Effector memory CD8-positive, alpha-beta T cell (primary cell): Measurements from ENCODE around the gene WWOX.

Experiments
- ATAC-seq: fragments of 150-1000 bp; cut with Tn5 transposase; replicated peaks from 2 replicates; pipeline ENCODE4 v1.10.0; 2021; ENCODE audit warnings: mild to moderate bottlenecking, moderate library complexity
- DNase-seq, 3 experiments: peaks; one replicate each; pipeline ENCODE4 v3.0.0; 2021
- H3K27ac Mint-ChIP-seq, 2 donors: one replicate each; pipeline ENCODE4 v1.8.0; 2022; ENCODE audit warnings: mild to moderate bottlenecking in 2 of 2, mixed read lengths in 2 of 2, moderate library complexity in 2 of 2
- H3K27me3 Mint-ChIP-seq, 2 donors: one replicate each; pipeline ENCODE4 v1.8.0; 2022; ENCODE audit warnings: mixed read lengths in 2 of 2
- H3K36me3 Mint-ChIP-seq: one replicate; pipeline ENCODE4 v1.8.0; 2022; ENCODE audit warnings: mild to moderate bottlenecking, moderate library complexity, mixed read lengths; ENCODE audit not compliant: insufficient read depth
- H3K4me1 Mint-ChIP-seq, 2 donors: one replicate each; pipeline ENCODE4 v1.8.0; 2022; ENCODE audit warnings: low read depth in 2 of 2, mixed read lengths in 2 of 2
- H3K4me3 Mint-ChIP-seq, 2 donors: one replicate each; pipeline ENCODE4 v1.8.0; 2022; ENCODE audit warnings: mild to moderate bottlenecking in 2 of 2, mixed read lengths in 2 of 2, moderate library complexity in 2 of 2
- H3K9me3 Mint-ChIP-seq, 2 donors: one replicate each; pipeline ENCODE4 v1.8.0; 2022; ENCODE audit warnings: mixed read lengths in 2 of 2

WWOX gene

DNA sequence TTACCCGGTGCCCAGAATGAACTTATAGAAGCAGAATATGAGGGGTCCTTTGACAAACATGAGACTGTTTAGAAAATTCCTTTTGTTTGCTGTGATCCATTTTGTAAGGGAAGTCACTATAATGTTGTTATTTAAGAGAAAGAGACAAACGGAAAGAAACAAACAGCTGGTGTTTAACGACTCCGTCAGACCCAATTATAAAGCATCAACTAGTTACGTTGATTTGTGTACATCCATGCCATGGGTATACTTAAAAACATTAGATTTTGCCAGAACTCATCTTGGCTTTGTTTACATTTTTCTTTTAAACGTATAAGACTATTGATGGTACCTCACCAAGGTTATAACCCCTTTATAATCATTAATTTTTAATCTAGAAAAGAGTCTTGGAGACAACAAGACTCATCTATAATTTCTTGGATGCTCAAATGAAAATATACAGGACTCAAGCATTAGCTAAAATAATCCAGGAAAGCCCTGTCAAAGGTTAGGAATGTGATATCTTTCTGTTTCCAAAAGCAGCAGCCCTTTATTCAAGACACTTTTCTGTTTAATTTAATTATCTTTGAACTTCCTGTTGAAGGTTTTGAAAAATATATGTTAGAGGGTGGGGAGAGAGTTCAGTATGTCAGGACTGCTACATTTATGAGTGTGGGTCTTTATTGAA, 331.7 kb downstream of the WWOX start:
- Mint-ChIP-seq H3K27ac (no peak overlapping the region), H3K9me3 (no peaks in the 10 kb centered on the region), H3K4me1 (peaks cover 0 to 5% of the 10 kb centered on the region in 2 donors), H3K4me3 (no peak overlapping the region), H3K27me3 (no peaks in the 10 kb centered on the region), H3K36me3 (peaks cover 8% of the 10 kb centered on the region)
- no peak for DNase-seq
- ATAC-seq = no peak

DNA sequence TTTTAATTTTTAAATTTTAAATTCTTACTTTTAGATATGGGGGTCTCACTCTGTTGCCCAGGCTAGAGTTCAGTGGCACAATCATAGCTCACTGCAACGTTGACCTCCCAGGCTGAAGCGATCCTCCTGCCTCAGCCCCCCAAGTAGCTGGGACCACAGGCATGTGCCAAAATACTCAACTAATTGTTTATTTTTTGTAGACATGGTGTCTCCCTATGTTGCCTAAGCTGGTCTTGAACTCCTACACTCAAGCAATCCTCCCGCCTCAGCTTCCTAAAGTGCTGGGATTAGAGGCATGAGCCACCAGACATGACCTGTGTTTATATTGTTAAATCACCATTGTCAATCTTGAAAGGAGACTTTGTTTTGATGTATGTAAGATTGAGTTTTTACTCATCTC, 332.2 kb downstream of the WWOX start:
- ATAC-seq (no peak), DNase-seq (no peak)
- Mint-ChIP-seq H3K9me3 (no peaks in the 10 kb centered on the region), H3K27ac (no peak overlapping the region), H3K4me3 (no peak overlapping the region), H3K36me3 (peaks cover 8% of the 10 kb centered on the region), H3K27me3 (no peaks in the 10 kb centered on the region), H3K4me1 (peaks cover 0 to 5% of the 10 kb centered on the region in 2 donors)

DNA sequence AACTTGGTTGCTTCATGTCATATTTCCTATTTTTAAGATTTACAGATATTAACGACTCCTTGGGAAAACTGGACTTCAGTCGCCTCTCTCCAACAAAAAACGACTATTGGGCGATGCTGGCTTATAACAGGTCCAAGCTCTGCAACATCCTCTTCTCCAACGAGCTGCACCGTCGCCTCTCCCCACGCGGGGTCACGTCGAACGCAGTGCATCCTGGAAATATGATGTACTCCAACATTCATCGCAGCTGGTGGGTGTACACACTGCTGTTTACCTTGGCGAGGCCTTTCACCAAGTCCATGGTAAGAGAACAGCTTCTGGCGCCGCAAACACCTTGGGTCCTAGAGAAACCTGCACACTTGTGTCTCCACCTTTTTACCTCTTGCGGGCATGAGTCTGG, 333.0 kb downstream of the WWOX start:
- H3K4me1 Mint-ChIP-seq = peaks cover 0 to 5% of the 10 kb centered on the region in 2 donors
- DNase-seq (no peak), ATAC-seq (no peak)
- peaks cover 8% of the 10 kb centered on the region for H3K36me3 Mint-ChIP-seq
- H3K9me3 Mint-ChIP-seq = no peaks in the 10 kb centered on the region
- H3K4me3 Mint-ChIP-seq = no peak overlapping the region
- no peaks in the 10 kb centered on the region for H3K27me3 Mint-ChIP-seq
- H3K27ac Mint-ChIP-seq = no peak overlapping the region

DNA sequence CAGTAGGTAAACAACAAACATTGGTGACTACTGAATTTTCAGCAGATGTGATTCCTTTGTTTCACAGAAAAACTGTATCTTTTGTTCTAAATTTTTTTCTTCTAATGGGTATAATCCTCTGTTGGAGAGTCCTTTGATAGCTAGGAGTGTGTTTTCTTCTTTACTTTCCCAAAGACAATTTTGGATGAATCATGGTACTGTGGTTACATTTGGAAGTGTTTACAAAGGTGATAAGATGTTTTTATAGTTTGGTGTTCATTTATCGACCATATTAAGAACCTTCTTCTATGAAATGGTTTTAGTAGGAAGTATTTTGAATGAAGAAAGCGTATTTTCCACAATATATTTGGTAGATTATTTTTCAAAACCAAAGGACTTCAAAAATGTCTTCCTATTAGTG, 333.7 kb downstream of the WWOX start:
- no peak for DNase-seq
- Mint-ChIP-seq H3K4me3 (no peak overlapping the region), H3K36me3 (peaks cover 8% of the 10 kb centered on the region), H3K27me3 (no peaks in the 10 kb centered on the region), H3K27ac (no peak overlapping the region), H3K4me1 (peaks cover 0 to 4% of the 10 kb centered on the region in 2 donors), H3K9me3 (no peaks in the 10 kb centered on the region)
- no peak for ATAC-seq

DNA sequence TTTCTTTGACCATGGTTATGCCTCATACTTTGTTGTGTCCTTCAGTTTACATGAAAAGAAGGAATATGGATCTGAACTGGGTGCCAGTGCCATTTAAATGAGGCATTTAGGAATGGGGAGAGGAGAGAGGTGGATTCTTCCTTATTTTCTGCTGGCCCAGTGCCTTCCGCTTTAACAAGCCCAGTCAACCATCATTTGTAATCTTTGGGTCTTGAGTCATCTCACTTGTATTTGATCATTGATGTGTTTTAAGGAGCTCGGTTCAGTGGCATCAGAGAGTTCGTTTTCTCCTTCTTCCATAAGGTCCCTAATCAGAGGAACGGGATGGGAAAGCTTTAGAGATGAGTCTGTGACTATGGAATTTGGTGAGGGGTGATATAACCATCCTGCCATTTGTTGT, 334.9 kb downstream of the WWOX start:
- H3K4me1 Mint-ChIP-seq = no peaks in the 10 kb centered on the region
- no peak for ATAC-seq
- H3K36me3 Mint-ChIP-seq = peaks cover 8% of the 10 kb centered on the region
- no peaks in the 10 kb centered on the region for H3K9me3 Mint-ChIP-seq
- H3K27me3 Mint-ChIP-seq = no peaks in the 10 kb centered on the region
- H3K4me3 Mint-ChIP-seq = no peak overlapping the region
- H3K27ac Mint-ChIP-seq = no peak overlapping the region
- no peak for DNase-seq

DNA sequence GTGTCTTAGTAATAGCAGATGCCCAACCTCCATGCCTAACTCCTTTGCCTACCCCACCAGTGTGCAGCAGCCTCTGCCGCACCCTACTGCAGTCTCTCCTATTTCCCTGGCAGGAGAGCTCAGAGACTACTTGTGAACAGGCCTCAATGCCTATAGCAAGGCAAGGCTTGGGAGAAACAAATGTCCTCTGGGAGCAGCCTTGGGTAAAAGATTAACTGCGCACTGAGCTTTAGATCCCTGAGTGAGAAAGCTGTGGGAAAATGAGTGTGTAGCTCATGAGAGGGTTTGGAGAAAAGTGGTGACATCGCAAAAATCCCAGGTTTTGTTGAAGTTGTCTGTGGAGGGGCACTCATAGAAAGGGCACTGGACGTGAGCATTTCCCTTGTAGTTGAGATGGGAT, 335.8 kb downstream of the WWOX start:
- ATAC-seq (no peak), DNase-seq (no peak)
- Mint-ChIP-seq H3K27me3 (no peaks in the 10 kb centered on the region), H3K4me1 (no peaks in the 10 kb centered on the region), H3K36me3 (peaks cover 8% of the 10 kb centered on the region), H3K27ac (no peak overlapping the region), H3K4me3 (no peak overlapping the region), H3K9me3 (no peaks in the 10 kb centered on the region)

DNA sequence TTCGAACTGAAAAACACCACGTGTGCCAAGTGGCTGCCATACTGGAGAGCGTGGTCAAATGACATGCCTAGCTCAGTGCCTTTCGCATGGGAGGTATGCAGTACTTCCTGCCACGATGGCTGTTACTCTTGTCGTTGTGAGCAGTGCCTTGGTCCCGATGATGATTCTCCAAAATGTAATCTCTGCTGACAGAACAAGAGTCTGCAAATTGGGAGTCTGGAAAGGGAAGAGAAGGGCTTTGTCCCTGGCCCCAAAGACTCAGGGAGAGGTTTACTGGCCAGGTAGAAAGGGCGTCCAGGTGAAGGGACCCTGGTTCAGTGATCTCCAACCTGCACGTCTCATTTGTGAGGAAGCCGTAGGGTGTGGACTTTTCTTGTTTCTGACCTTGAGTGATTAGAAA, 336.6 kb downstream of the WWOX start:
- Mint-ChIP-seq H3K4me3 (no peak overlapping the region), H3K36me3 (peaks cover 11% of the 10 kb centered on the region), H3K27ac (no peak overlapping the region), H3K27me3 (no peaks in the 10 kb centered on the region), H3K4me1 (no peaks in the 10 kb centered on the region), H3K9me3 (no peaks in the 10 kb centered on the region)
- no peak for ATAC-seq
- no peak for DNase-seq

DNA sequence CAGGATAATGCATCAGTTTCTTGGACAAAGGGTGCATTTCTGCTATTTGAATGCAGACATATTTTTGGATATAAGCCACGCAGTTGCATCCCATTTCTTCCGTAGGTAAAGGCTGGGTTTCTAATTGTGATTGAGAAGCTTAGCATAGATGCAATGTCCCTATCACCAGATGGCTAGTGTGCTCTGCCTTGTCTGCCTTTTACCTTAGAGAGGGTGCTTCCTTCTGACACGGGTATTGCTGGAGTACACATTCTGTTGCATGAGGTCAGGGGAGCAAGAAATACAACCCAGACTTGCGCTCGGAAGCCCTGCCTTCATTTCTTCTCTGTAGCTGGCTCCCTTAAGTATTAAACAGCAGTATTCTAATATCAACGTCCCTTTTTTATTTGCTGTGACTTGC, 337.4 kb downstream of the WWOX start:
- DNase-seq = no peak
- no peaks in the 10 kb centered on the region for H3K9me3 Mint-ChIP-seq
- ATAC-seq = no peak
- no peak overlapping the region for H3K4me3 Mint-ChIP-seq
- H3K27me3 Mint-ChIP-seq = no peaks in the 10 kb centered on the region
- H3K27ac Mint-ChIP-seq = no peak overlapping the region
- peaks cover 11% of the 10 kb centered on the region for H3K36me3 Mint-ChIP-seq
- H3K4me1 Mint-ChIP-seq = no peaks in the 10 kb centered on the region

DNA sequence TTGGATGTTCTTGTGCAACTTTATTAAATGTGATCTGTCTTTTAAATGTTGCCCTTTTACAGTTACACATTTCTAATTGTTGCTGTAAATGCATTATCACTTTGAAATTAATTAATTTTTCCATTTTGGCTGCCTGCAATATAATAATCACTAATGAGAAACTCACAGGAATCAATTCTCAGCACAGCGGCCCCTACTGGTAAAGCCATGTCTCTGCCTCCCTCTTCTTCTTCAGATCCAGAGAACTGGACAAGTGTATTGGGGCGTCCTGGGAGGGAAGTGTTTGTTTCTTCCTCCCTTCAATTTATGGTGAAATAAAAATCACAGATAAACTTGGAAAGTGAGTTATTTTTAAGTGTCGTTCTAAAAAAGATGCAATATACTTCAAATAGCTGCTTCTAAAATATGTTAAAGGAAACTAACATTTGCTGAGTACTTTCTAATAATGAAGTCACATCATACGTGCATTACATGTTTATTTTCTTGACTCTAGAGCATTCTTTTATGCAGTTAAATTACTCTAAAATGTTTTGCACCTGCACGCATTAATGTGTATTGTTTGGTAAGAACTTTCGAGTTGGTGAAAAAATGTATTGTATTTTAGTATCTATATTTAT, 338.0 kb downstream of the WWOX start:
- DNase-seq = peak; percentile 9 to 33 (median 14)
- Mint-ChIP-seq H3K9me3 (no peaks in the 10 kb centered on the region), H3K4me3 (no peak overlapping the region)

DNA sequence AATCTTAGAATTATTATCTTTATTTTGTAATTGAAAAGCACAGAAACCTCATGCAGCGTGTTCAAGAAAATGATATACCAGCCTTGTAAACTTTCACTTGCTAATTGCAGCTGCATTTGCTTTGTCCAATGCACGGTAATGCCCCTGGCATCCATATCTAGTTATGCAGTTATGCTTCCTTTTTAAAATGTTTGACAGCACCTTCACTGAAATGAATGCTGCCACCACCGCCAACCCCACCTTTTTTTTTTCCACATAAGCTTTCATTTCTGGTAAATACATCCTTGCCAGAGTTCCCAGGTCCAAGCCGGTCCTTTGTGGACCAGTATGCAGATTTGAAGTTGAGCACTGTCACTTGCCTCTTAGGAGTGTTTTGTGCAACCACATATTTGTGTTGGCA, 338.8 kb downstream of the WWOX start:
- H3K36me3 Mint-ChIP-seq = peaks cover 11% of the 10 kb centered on the region
- H3K27ac Mint-ChIP-seq = no peak overlapping the region
- H3K9me3 Mint-ChIP-seq = no peaks in the 10 kb centered on the region
- no peak overlapping the region for H3K4me3 Mint-ChIP-seq
- DNase-seq (no peak), ATAC-seq (no peak)
- no peaks in the 10 kb centered on the region for H3K27me3 Mint-ChIP-seq
- H3K4me1 Mint-ChIP-seq = no peaks in the 10 kb centered on the region

More for the DNA sequence above, 338.0 kb downstream of the WWOX start:
- Mint-ChIP-seq H3K36me3 (peaks cover 11% of the 10 kb centered on the region), H3K27ac (no peak overlapping the region), H3K4me1 (no peaks in the 10 kb centered on the region), H3K27me3 (no peaks in the 10 kb centered on the region)
- ATAC-seq = no peak

DNA sequence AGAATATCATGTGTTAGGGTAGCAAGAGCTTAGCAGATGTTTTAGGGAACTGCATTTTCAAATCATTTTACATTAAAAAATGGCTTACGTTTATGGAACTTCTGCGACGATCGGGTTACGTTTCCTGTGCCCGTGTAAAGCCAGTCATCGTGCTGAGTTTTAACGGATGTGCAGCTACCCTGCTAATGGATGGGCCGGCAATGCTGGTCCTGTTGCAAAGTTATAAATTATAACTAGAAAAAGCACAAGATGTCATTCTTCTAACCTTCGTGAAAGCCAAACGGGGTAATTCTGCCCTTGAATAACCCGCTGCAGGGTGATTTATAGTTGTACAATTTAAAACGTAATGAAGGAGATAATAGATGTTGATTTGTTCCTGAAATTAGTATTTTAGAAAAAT, 339.2 kb downstream of the WWOX start:
- Mint-ChIP-seq H3K27me3 (no peaks in the 10 kb centered on the region), H3K27ac (no peak overlapping the region), H3K4me1 (no peaks in the 10 kb centered on the region), H3K4me3 (no peak overlapping the region), H3K36me3 (peaks cover 8% of the 10 kb centered on the region), H3K9me3 (no peaks in the 10 kb centered on the region)
- no peak for ATAC-seq
- no peak for DNase-seq

DNA sequence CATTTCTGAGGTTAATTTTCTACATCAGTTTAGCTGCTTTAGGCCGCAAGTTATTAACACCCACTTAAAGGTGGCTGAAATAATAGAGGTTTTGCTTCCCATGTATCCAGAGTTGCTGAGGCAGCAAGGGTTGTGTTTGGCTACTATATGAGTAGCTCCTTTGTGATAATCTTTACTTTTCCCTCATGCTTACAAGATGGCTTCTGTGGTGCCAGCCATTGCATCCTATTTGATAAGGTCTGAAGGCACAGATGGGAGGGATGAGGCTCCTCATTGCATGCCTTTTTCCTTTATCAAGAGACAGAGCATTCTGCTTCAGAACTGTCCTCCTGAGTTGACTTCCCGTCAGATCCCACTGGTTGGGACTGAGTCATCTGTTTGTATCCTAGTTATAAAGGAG, 340.2 kb downstream of the WWOX start:
- Mint-ChIP-seq H3K27me3 (no peaks in the 10 kb centered on the region), H3K36me3 (peaks cover 3% of the 10 kb centered on the region), H3K9me3 (no peaks in the 10 kb centered on the region), H3K27ac (no peak overlapping the region), H3K4me1 (no peaks in the 10 kb centered on the region), H3K4me3 (no peak overlapping the region)
- ATAC-seq = no peak
- DNase-seq = no peak

DNA sequence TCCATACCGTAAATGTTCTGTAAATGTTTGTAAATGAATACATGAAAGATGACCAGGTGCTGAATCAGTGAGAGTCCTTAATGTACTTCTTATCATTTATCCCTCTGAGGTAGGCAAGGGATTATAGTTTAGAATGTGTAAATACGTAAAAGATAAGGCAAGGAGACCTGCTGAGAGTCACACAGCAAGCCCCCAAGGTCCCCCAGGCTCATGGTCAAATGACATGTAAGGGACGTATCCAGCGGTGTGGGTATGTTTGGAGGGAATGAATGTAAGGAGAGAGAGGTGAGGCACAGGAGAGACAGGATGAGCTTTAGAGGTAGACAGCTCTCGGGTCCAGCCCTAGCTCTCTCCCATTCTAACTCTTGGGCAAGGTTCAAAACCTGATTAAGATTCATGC, 341.8 kb downstream of the WWOX start:
- Mint-ChIP-seq H3K4me3 (no peak overlapping the region), H3K36me3 (peaks cover 3% of the 10 kb centered on the region)
- ATAC-seq = no peak

DNA sequence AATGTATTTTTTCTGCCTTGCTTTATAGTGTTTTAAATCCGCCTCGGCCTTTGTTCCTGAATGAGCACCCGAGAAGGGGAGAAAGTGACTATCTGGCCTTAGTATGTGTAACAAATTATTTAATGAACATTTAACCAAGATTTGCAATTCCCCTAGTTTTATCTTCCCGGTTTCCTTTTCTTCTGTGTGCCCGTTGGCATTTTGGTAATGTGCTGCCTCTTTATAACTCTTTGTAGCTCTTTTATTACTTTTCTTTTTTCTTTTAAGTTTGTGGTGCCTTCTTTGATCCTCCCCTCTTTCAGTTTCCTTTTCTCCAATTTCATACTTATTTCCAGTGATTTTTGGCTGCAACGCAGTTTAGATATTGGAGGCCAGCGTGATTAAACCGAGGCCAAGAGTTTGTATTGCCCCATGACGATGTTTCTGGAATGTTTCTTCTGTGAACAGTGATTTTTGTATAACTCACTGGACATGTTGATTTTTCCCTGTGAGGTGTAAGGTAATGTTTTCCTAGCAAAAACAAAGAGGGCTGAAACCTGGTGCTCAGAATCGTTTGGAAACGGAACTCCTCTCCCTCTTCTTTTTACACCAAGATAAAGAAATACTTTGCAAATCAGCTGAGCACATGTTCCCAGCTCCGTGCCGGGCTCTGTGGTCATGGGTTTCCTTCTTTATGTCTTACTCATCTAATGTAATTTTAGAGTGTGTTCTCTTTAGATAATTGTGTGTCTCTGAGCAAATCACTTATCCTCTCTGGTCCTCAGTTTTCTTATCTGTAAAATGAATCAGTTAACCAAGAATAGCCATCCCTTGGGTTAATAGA, 344.3 kb downstream of the WWOX start:
- no peaks in the 10 kb centered on the region for H3K27me3 Mint-ChIP-seq
- H3K4me1 Mint-ChIP-seq = no peaks in the 10 kb centered on the region
- H3K9me3 Mint-ChIP-seq = no peaks in the 10 kb centered on the region
- ATAC-seq (no peak), DNase-seq (no peak)
- no peak overlapping the region for H3K27ac Mint-ChIP-seq
- H3K4me3 Mint-ChIP-seq = no peak overlapping the region
- peaks cover 3% of the 10 kb centered on the region for H3K36me3 Mint-ChIP-seq

More for the DNA sequence above, 341.8 kb downstream of the WWOX start:
- Mint-ChIP-seq H3K9me3 (no peaks in the 10 kb centered on the region), H3K27ac (no peak overlapping the region), H3K4me1 (no peaks in the 10 kb centered on the region), H3K27me3 (no peaks in the 10 kb centered on the region)
- DNase-seq = no peak
